A549 (cell line): Measurements from ENCODE around the gene CFAP73.

ENCODE experiments used
- CTCF ChIP-seq: fragments of >200 bp; sonication (Bioruptor Twin); formaldehyde crosslinking; IDR thresholded peaks from 3 replicates; pipeline ENCODE4 v1.5.1; 2016
- EHMT2 ChIP-seq: fragments of 200-600 bp; sonication (generic); IDR thresholded peaks from 2 replicates; pipeline ENCODE4 v1.6.1; 2016; ENCODE audit warnings: antibody characterized with exemption, low read depth, mild to moderate bottlenecking, moderate library complexity
- KDM1A ChIP-seq: fragments of 200-600 bp; sonication (generic); IDR thresholded peaks from 2 replicates; pipeline ENCODE4 v1.6.1; 2016; ENCODE audit warnings: low read depth, mild to moderate bottlenecking
- RCOR1 ChIP-seq: fragments of 150-350 bp; IDR thresholded peaks from 2 replicates; pipeline ENCODE4 v1.6.1; 2014; ENCODE audit warnings: antibody characterized with exemption, low read length, low read depth
- REST ChIP-seq: fragments of 200-600 bp; sonication (generic); IDR thresholded peaks from 2 replicates; pipeline ENCODE4 v1.6.1; 2016; ENCODE audit warnings: antibody characterized with exemption, mild to moderate bottlenecking, moderate library complexity
- USF2 ChIP-seq: fragments of 450-650 bp; IDR thresholded peaks from 2 replicates; pipeline ENCODE4 v1.6.1; 2014; ENCODE audit warnings: antibody characterized with exemption

- TF ChIP-seq RCOR1 = no peak
- TF ChIP-seq CTCF = no peak
- no peak for TF ChIP-seq EHMT2
- TF ChIP-seq REST = no peak
- TF ChIP-seq KDM1A = no peak
- no peak for TF ChIP-seq USF2
Measured at GRCh38 chr12:113196582-113196981, 47.1 kb downstream of the CFAP73 start.
